ENCODE data around the gene MINDY4B. TPM values are rescaled to one million over a fixed set of nuclear protein-coding genes. Genes with fewer than 3 reads are reported as not detected.

The MINDY4B gene
- total RNA-seq, 1 experiment from 2014 or later, result not detected

- Histone ChIP-seq H3K4me3 (ENCODE audit: low read depth, low read length, poor library complexity, severe bottlenecking) (no peak overlapping the region), H3K4me1 (ENCODE audit: insufficient read depth, low read length, poor library complexity, severe bottlenecking) (no peaks in the 10 kb centered on the region), H3K36me3 (ENCODE audit: insufficient read depth, low read length, poor library complexity, severe bottlenecking) (no peaks in the 10 kb centered on the region), H3K27ac (ENCODE audit: low read depth, low read length, poor library complexity, severe bottlenecking) (no peak overlapping the region), H3K27me3 (replicated peaks; ENCODE audit: insufficient read depth, low read depth, low read length, poor library complexity) (no peaks in the 10 kb centered on the region), H3K9me3 (ENCODE audit: low read depth, low read length, poor library complexity, severe bottlenecking) (no peaks in the 10 kb centered on the region)
- intact Hi-C loops (cut with micrococcal nuclease; ENCODE audit: unreplicated experiment), result no loop called here
- DNase-seq (ENCODE audit: low spot score), result no peak
- TF ChIP-seq EZH2 (IDR thresholded peaks at IDR 0.05; ENCODE audit: borderline replicate concordance, low read depth, low read length, poor library complexity, severe bottlenecking) (no peak), CTCF (conservative IDR thresholded peaks at IDR 0.05; ENCODE audit: low read depth, low read length) (no peak)
- no TSS peak for BruUV-seq (replicated peaks)
- ChIA-PET POLR2A (ENCODE audit: low non-redundant PET) (no interaction called here), CTCF (no interaction called here)
Measured at GRCh38 chr3:150913133-150913922, 8.1 kb upstream of the MINDY4B start.

GRCh38 chr3:150912501-150912900, 7.3 kb upstream of the MINDY4B start:
- Histone ChIP-seq H3K27me3 (replicated peaks; ENCODE audit: insufficient read depth, low read depth, low read length, poor library complexity) (no peaks in the 10 kb centered on the region), H3K4me1 (ENCODE audit: insufficient read depth, low read length, poor library complexity, severe bottlenecking) (no peaks in the 10 kb centered on the region), H3K4me3 (ENCODE audit: low read depth, low read length, poor library complexity, severe bottlenecking) (no peak overlapping the region), H3K9me3 (ENCODE audit: low read depth, low read length, poor library complexity, severe bottlenecking) (no peaks in the 10 kb centered on the region), H3K36me3 (ENCODE audit: insufficient read depth, low read length, poor library complexity, severe bottlenecking) (no peaks in the 10 kb centered on the region), H3K27ac (ENCODE audit: low read depth, low read length, poor library complexity, severe bottlenecking) (no peak overlapping the region)
- TF ChIP-seq CTCF (conservative IDR thresholded peaks at IDR 0.05; ENCODE audit: low read depth, low read length) (no peak), EZH2 (IDR thresholded peaks at IDR 0.05; ENCODE audit: borderline replicate concordance, low read depth, low read length, poor library complexity, severe bottlenecking) (no peak)
- POLR2A ChIA-PET (ENCODE audit: low non-redundant PET), result no interaction called here
- BruUV-seq (replicated peaks), result no TSS peak
- CTCF ChIA-PET, result no interaction called here
- DNase-seq (ENCODE audit: low spot score), result no peak
- intact Hi-C loops (cut with micrococcal nuclease; ENCODE audit: unreplicated experiment), result no loop called here

GRCh38 chr3:150911771-150912170, 6.5 kb upstream of the MINDY4B start:
- TF ChIP-seq EZH2 (IDR thresholded peaks at IDR 0.05; ENCODE audit: borderline replicate concordance, low read depth, low read length, poor library complexity, severe bottlenecking) (no peak), CTCF (conservative IDR thresholded peaks at IDR 0.05; ENCODE audit: low read depth, low read length) (no peak)
- intact Hi-C loops (cut with micrococcal nuclease; ENCODE audit: unreplicated experiment), result no loop called here
- Histone ChIP-seq H3K4me1 (ENCODE audit: insufficient read depth, low read length, poor library complexity, severe bottlenecking) (no peaks in the 10 kb centered on the region), H3K4me3 (ENCODE audit: low read depth, low read length, poor library complexity, severe bottlenecking) (no peak overlapping the region), H3K27me3 (replicated peaks; ENCODE audit: insufficient read depth, low read depth, low read length, poor library complexity) (no peaks in the 10 kb centered on the region), H3K36me3 (ENCODE audit: insufficient read depth, low read length, poor library complexity, severe bottlenecking) (no peaks in the 10 kb centered on the region), H3K9me3 (ENCODE audit: low read depth, low read length, poor library complexity, severe bottlenecking) (no peaks in the 10 kb centered on the region), H3K27ac (ENCODE audit: low read depth, low read length, poor library complexity, severe bottlenecking) (no peak overlapping the region)
- no peak for DNase-seq (ENCODE audit: low spot score)
- BruUV-seq (replicated peaks), result no TSS peak
- ChIA-PET POLR2A (ENCODE audit: low non-redundant PET) (interaction anchor here (0.6 kb wide), 1 partner anchor 633 kb away, joined by 3 read pairs; no protein-coding TSS in a partner anchor), CTCF (no interaction called here)
